ENCODE measurements around the gene AGPAT1. TPM values are rescaled to one million over a fixed set of nuclear protein-coding genes. Genes with fewer than 3 reads are reported as not detected.

The AGPAT1 gene
- total and polyA plus RNA-seq, 2 of the 8 experiments (the other 6 are each of a cell fraction or from before 2014, with no cell fraction given), result 96.0 to 222 TPM

- TF ChIP-seq POLR2AphosphoS5 (IDR thresholded peaks at IDR 0.05; ENCODE audit: low read depth, low read length) (peak; percentile 33; the same call in 1 of the 2 replicates), BACH1 (IDR thresholded peaks at IDR 0.05; ENCODE audit: low read length) (no peak), BRCA1 (IDR thresholded peaks at IDR 0.05; ENCODE audit: low read depth, low read length) (no peak), HDAC2 (IDR thresholded peaks at IDR 0.05; ENCODE audit: borderline replicate concordance in 1 of 2, low read depth in 2 of 2, low read length in 2 of 2) (no peak), SIX5 (IDR thresholded peaks at IDR 0.05; ENCODE audit: low read depth, low read length) (no peak), MAFK (IDR thresholded peaks at IDR 0.05; ENCODE audit: low read depth, low read length) (peak; percentile 83; the same call in 1 of the 2 replicates), KDM4A (IDR thresholded peaks at IDR 0.05; ENCODE audit: low read depth, low read length, severe bottlenecking) (peak; percentile 38), JUN (IDR thresholded peaks at IDR 0.05; ENCODE audit: low read depth, low read length) (no peak), EGR1 (IDR thresholded peaks at IDR 0.05; ENCODE audit: borderline replicate concordance, low read depth, low read length) (no peak), SP1 (IDR thresholded peaks at IDR 0.05; ENCODE audit: low read depth, low read length) (peak; percentile 98), CHD2 (IDR thresholded peaks at IDR 0.05; ENCODE audit: low read length) (peak; percentile 81), SP2 (IDR thresholded peaks at IDR 0.05; ENCODE audit: low read length) (peak; percentile 79), CHD1 (IDR thresholded peaks at IDR 0.05; ENCODE audit: low read depth, low read length) (no peak; the same call in 1 of the 2 replicates), FOSL1 (IDR thresholded peaks at IDR 0.05; ENCODE audit: insufficient read depth, low read depth, low read length) (no peak), POLR2A (IDR thresholded peaks at IDR 0.05; ENCODE audit: control extremely low read depth in 1 of 2, low read depth in 2 of 2, low read length in 2 of 2) (peak in 1 of 2 experiments; percentile 71; a peak in 1 of 3 replicates), ASH2L (IDR thresholded peaks at IDR 0.05; ENCODE audit: low read length) (no peak), NRF1 (IDR thresholded peaks at IDR 0.05; ENCODE audit: low read depth, low read length) (peak; percentile 68), TBP (IDR thresholded peaks at IDR 0.05; ENCODE audit: low read depth, low read length) (0 out of 2 replicates have a peak, but pooled peaks have one; percentile 32), ZNF274 (IDR thresholded peaks at IDR 0.05; ENCODE audit: borderline replicate concordance, extremely low read depth, low read length) (no peak), SIN3A (conservative IDR thresholded peaks at IDR 0.05 in 1 of 2, IDR thresholded peaks at IDR 0.05 in 1 of 2; ENCODE audit: low read depth in 1 of 2, low read length in 2 of 2) (peak in 1 of 2 experiments; percentile 20; a peak in 2 of 4 replicates), MAX (IDR thresholded peaks at IDR 0.05) (peak; percentile 84), JUND (IDR thresholded peaks at IDR 0.05; ENCODE audit: low read length) (no peak), CREB1 (IDR thresholded peaks at IDR 0.05) (peak; percentile 49; the same call in 1 of the 2 replicates)
- TF ChIP-seq, protein P1, sequence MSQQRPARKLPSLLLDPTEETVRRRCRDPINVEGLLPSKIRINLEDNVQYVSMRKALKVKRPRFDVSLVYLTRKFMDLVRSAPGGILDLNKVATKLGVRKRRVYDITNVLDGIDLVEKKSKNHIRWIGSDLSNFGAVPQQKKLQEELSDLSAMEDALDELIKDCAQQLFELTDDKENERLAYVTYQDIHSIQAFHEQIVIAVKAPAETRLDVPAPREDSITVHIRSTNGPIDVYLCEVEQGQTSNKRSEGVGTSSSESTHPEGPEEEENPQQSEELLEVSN (IDR thresholded peaks at IDR 0.05), result peak; percentile 71
Observed at GRCh38 chr6:32177788-32178546, 2.1 kb upstream of the AGPAT1 start, which contains the start of gene RNF5 (continued).
